Measurements from ENCODE around the gene TWF1. TPM values are rescaled to one million over a fixed set of nuclear protein-coding genes. Genes with fewer than 3 reads are reported as not detected.

Gene TWF1
- total and polyA plus RNA-seq, 9 of the 15 experiments (the other 6 are each of a cell fraction or from before 2014, with no cell fraction given) = 10.3 to 29.4 (median 23.4) TPM

DNA sequence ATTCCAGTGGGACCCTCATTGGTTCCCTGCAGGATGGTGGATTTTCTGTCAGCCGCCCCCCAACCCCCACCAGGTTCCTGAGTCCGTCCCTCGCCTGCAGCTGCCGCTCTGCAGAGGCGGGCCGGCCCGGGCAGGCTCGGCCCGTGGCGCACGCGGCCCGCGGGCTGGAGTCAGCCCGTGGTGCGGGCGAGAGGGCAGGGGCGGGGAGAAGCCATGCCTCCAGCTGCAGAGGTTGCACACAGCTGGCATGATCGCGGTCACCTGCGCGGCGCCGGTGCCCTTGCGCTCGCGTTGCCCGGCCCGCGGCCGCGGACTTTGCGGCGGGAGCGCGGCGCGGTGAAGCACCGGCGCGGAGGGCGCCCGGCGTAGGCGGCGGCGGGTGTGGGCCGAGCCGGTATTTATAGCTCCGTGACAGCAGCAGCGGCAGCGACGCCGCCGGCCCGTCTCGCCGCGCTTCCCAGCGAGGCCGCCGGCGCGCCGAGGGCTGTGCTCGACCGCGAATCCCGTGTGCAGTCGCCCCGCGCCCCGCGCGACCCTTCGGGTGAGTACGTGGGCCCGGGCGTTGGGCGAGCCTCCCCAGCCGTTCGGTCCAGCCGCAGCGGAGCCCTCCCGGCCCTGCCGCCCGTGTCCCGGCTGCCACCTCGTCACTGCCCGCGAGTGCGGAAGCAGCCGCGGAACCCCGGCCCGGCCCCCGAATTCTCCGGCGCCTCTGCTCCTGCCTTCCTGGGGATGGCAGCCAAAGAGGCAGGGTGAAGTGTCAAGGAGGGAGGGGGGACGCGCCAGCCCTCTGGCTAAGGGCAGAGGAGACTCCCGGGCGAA is 29.7 kb upstream of the TWF1 start, which contains the start of gene TMEM117 (continued):
- no peak for TF ChIP-seq PRMT5 (CRISPR knock-in tag; IDR thresholded peaks at IDR 0.05)
- TF ChIP-seq, protein P1, sequence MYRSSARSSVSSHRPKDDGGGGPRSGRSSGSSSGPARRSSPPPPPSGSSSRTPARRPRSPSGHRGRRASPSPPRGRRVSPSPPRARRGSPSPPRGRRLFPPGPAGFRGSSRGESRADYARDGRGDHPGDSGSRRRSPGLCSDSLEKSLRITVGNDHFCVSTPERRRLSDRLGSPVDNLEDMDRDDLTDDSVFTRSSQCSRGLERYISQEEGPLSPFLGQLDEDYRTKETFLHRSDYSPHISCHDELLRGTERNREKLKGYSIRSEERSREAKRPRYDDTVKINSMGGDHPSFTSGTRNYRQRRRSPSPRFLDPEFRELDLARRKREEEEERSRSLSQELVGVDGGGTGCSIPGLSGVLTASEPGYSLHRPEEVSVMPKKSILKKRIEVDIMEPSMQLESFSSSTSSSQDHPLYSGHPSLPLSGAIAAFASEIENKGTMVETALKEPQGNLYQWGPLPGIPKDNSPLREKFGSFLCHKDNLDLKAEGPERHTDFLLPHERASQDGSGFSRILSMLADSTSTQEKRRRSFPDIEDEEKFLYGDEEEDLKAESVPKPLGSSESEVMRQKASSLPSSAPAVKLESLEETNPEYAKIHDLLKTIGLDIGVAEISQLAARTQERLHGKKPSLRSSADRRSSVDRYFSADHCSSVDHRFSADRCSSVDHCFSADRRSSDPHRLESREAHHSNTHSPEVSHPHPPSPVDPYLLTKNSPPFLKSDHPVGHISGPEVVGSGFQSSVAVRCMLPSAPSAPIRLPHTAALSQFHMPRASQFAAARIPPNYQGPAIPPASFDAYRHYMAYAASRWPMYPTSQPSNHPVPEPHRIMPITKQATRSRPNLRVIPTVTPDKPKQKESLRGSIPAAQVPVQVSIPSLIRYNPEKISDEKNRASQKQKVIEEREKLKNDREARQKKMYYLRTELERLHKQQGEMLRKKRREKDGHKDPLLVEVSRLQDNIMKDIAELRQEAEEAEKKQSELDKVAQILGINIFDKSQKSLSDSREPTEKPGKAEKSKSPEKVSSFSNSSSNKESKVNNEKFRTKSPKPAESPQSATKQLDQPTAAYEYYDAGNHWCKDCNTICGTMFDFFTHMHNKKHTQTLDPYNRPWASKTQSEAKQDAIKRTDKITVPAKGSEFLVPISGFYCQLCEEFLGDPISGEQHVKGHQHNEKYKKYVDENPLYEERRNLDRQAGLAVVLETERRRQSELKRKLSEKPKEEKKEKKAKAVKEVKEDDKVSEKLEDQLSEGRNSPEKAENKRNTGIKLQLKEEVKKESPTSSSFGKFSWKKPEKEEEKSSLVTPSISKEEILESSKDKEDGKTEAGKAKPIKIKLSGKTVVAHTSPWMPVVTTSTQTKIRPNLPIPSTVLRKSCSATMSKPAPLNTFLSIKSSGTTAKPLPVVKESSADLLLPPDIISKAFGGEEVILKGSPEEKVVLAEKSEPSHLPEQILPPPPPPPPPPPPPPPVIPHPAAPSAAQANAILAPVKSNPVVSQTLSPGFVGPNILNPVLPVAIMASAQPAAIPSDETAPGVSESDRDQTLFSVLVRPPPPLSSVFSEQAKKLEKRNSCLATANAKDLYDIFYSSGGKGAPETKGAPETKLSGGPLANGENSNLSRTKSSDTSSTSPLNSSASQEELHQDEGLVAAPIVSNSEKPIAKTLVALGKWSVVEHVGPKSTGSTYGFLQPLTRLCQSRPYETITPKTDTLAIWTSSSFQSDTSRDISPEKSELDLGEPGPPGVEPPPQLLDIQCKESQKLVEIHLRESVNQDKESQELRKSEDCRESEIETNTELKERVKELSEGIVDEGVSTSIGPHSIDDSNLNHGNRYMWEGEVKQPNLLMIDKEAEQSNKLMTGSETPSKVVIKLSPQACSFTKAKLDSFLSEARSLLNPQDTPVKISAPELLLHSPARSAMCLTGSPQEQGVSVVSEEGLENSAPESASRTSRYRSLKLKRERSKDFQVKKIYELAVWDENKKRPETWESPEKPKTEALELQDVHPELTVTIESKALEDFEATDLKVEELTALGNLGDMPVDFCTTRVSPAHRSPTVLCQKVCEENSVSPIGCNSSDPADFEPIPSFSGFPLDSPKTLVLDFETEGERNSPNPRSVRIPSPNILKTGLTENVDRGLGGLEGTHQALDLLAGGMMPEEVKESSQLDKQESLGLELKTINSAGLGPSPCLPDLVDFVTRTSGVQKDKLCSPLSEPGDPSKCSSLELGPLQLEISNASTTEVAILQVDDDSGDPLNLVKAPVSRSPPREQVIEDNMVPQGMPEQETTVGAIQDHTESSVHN (IDR thresholded peaks at IDR 0.05; ENCODE audit: borderline replicate concordance in 1 of 2, low read depth in 1 of 2) = no peak
- TF ChIP-seq ZBED1 (IDR thresholded peaks at IDR 0.05) = no peak
- TF ChIP-seq PHF8 (IDR thresholded peaks at IDR 0.05; ENCODE audit: borderline replicate concordance, low read length) = peak; percentile 75; the same call in 1 of the 2 replicates
- TF ChIP-seq GABPA (tag; conservative IDR thresholded peaks at IDR 0.05; ENCODE audit: low read depth) = peak; percentile 24; the same call in 1 of the 2 replicates
- TF ChIP-seq KAT2B (IDR thresholded peaks at IDR 0.05; ENCODE audit: low read depth, low read length) = no peak
- no peak for TF ChIP-seq NFYB (IDR thresholded peaks at IDR 0.05; ENCODE audit: extremely low read depth, insufficient read length)
- no peak for TF ChIP-seq TAF7 (tag; IDR thresholded peaks at IDR 0.05)
- no peak for TF ChIP-seq HMG20B (CRISPR knock-in tag; IDR thresholded peaks at IDR 0.05)
- TF ChIP-seq FOSL1 (tag; conservative IDR thresholded peaks at IDR 0.05) = no peak
- peak; percentile 64; the same call in 1 of the 2 replicates for TF ChIP-seq HNRNPL (IDR thresholded peaks at IDR 0.05; ENCODE audit: low read depth, low read length)
- TF ChIP-seq PURB (CRISPR knock-in tag; IDR thresholded peaks at IDR 0.05; ENCODE audit: low read depth) = no peak
- no peak for TF ChIP-seq ZNF384 (IDR thresholded peaks at IDR 0.05; ENCODE audit: low read depth, low read length)
- peak; percentile 68 for TF ChIP-seq MEIS2 (IDR thresholded peaks at IDR 0.05; ENCODE audit: partially characterized antibody)
- TF ChIP-seq, protein P2, sequence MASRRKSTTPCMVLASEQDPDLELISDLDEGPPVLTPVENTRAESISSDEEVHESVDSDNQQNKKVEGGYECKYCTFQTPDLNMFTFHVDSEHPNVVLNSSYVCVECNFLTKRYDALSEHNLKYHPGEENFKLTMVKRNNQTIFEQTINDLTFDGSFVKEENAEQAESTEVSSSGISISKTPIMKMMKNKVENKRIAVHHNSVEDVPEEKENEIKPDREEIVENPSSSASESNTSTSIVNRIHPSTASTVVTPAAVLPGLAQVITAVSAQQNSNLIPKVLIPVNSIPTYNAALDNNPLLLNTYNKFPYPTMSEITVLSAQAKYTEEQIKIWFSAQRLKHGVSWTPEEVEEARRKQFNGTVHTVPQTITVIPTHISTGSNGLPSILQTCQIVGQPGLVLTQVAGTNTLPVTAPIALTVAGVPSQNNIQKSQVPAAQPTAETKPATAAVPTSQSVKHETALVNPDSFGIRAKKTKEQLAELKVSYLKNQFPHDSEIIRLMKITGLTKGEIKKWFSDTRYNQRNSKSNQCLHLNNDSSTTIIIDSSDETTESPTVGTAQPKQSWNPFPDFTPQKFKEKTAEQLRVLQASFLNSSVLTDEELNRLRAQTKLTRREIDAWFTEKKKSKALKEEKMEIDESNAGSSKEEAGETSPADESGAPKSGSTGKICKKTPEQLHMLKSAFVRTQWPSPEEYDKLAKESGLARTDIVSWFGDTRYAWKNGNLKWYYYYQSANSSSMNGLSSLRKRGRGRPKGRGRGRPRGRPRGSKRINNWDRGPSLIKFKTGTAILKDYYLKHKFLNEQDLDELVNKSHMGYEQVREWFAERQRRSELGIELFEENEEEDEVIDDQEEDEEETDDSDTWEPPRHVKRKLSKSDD (conservative IDR thresholded peaks at IDR 0.05; ENCODE audit: low read length) = no peak
- TF ChIP-seq RBBP5 (IDR thresholded peaks at IDR 0.05; ENCODE audit: borderline replicate concordance, insufficient read depth, low read length, poor library complexity, severe bottlenecking) = peak; percentile 79
- TF ChIP-seq GTF2F1 (IDR thresholded peaks at IDR 0.05; ENCODE audit: low read depth, low read length) = no peak
